IMR-90 (cell line): ENCODE results near the gene FAM83G. TPM values are rescaled to one million over a fixed set of nuclear protein-coding genes. Genes with fewer than 3 reads are reported as not detected.

Source experiments
- ATAC-seq: fragments of 200-7000 bp; cut with Tn5 transposase; 2 replicates; pipeline ENCODE4 v1.9.1; 2020; ENCODE audit warnings: low read depth, mild to moderate bottlenecking, moderate library complexity
- BruUV-seq: library from RNA; stranded (reverse); fragments of 400-500 nt; replicated peaks from 2 replicates; lab custom pipeline; 2021; lab: Mats Ljungman, UMichigan
- CTCF ChIA-PET: fragments of 300-600 bp; formaldehyde crosslinking; extraction: SDS; loops from one replicate; lab custom pipeline; 2021; ENCODE audit warnings: antibody characterized with exemption; lab: Yijun Ruan, JAX
- POLR2A ChIA-PET: fragments of 300-600 bp; sonication (Branson Sonifier 250); formaldehyde crosslinking; loops from one replicate; lab custom pipeline; 2022; ENCODE audit warnings: antibody characterized with exemption; ENCODE audit not compliant: unreplicated experiment; lab: Charles Lee
- DNase-seq: peaks from one replicate; pipeline ENCODE4 v3.0.0; 2013
- H2AFZ ChIP-seq: replicated peaks from 2 replicates; pipeline ENCODE3; 2013; ENCODE audit warnings: low read length, mild to moderate bottlenecking; ENCODE audit not compliant: poor library complexity
- H2AK5ac ChIP-seq: 2 replicates; pipeline ENCODE4 v1.6.1; 2013; ENCODE audit warnings: low read depth, low read length, inconsistent platforms
- H2AK9ac ChIP-seq: replicated peaks from 2 replicates; pipeline ENCODE3; 2013; ENCODE audit warnings: mild to moderate bottlenecking, low read depth, low read length, moderate library complexity; ENCODE audit not compliant: poor library complexity
- H2BK120ac ChIP-seq: 2 replicates; pipeline ENCODE4 v1.6.1; 2013; ENCODE audit warnings: low read depth, low read length, inconsistent platforms
- H2BK15ac ChIP-seq: 3 replicates; pipeline ENCODE4 v1.6.1; 2013; ENCODE audit warnings: low read depth, low read length, inconsistent platforms
- H2BK20ac ChIP-seq: 2 replicates; pipeline ENCODE4 v1.6.1; 2013; ENCODE audit warnings: low read depth, mild to moderate bottlenecking, inconsistent platforms, low read length, moderate library complexity
- H2BK5ac ChIP-seq: 2 replicates; pipeline ENCODE4 v1.6.1; 2013; ENCODE audit warnings: mild to moderate bottlenecking, low read depth, low read length, inconsistent platforms; ENCODE audit not compliant: poor library complexity, severe bottlenecking
- H3K14ac ChIP-seq: replicated peaks from 2 replicates; pipeline ENCODE4 v1.6.1; 2013; ENCODE audit warnings: low read depth, low read length, inconsistent platforms
- H3K18ac ChIP-seq: 2 replicates; pipeline ENCODE4 v1.6.1; 2013; ENCODE audit warnings: low read depth, low read length, control low read depth
- H3K23ac ChIP-seq: 2 replicates; pipeline ENCODE4 v1.6.1; 2013; ENCODE audit warnings: low read depth, low read length, inconsistent platforms
- H3K27ac ChIP-seq: 2 replicates; pipeline ENCODE4 v1.5.1; 2013; ENCODE audit warnings: mild to moderate bottlenecking, control low read depth, low read length; ENCODE audit not compliant: insufficient read depth
- H3K27me3 ChIP-seq: 2 replicates; pipeline ENCODE4 v1.6.1; 2013; ENCODE audit warnings: low read length; ENCODE audit not compliant: control insufficient read depth, insufficient read depth
- H3K36me3 ChIP-seq: 2 replicates; pipeline ENCODE4 v1.6.1; 2013; ENCODE audit warnings: low read length, mixed read lengths; ENCODE audit not compliant: control insufficient read depth, insufficient read depth
- H3K4ac ChIP-seq: 2 replicates; pipeline ENCODE4 v1.6.1; 2013; ENCODE audit warnings: low read depth, low read length, inconsistent platforms
- H3K4me1 ChIP-seq: 2 replicates; pipeline ENCODE4 v1.6.1; 2013; ENCODE audit warnings: low read length, mixed read lengths; ENCODE audit not compliant: control insufficient read depth, insufficient read depth
- H3K4me2 ChIP-seq: 2 replicates; pipeline ENCODE4 v1.6.1; 2013; ENCODE audit warnings: low read depth, mild to moderate bottlenecking, control low read depth, low read length, moderate library complexity
- H3K4me3 ChIP-seq: 2 replicates; pipeline ENCODE4 v1.5.1; 2013; ENCODE audit warnings: low read depth, mild to moderate bottlenecking, control low read depth, low read length, moderate library complexity; ENCODE audit not compliant: insufficient read depth
- H3K56ac ChIP-seq: 2 replicates; pipeline ENCODE4 v1.6.1; 2013; ENCODE audit warnings: low read length, inconsistent platforms; ENCODE audit not compliant: insufficient read depth; ENCODE audit errors: extremely low read depth
- H3K79me1 ChIP-seq, 2 experiments: 2 replicates each; pipeline ENCODE4 v1.6.1; 2013; ENCODE audit warnings: low read length in 2 of 2, inconsistent platforms in 1 of 2, low read depth in 1 of 2
- H3K9ac ChIP-seq: 2 replicates; pipeline ENCODE4 v1.6.1; 2013; ENCODE audit warnings: low read depth, low read length, control low read depth
- H3K9me1 ChIP-seq: 2 replicates; pipeline ENCODE4 v1.6.1; 2013; ENCODE audit warnings: low read length, inconsistent platforms; ENCODE audit not compliant: insufficient read depth
- H3K9me3 ChIP-seq: 2 replicates; pipeline ENCODE4 v1.6.1; 2013; ENCODE audit warnings: low read length; ENCODE audit not compliant: control insufficient read depth, insufficient read depth
- H4K20me1 ChIP-seq: 2 replicates; pipeline ENCODE4 v1.6.1; 2013; ENCODE audit warnings: low read length, inconsistent platforms; ENCODE audit not compliant: insufficient read depth
- H4K5ac ChIP-seq: 2 replicates; pipeline ENCODE4 v1.6.1; 2013; ENCODE audit warnings: mild to moderate bottlenecking, low read depth, low read length, control low read depth
- H4K8ac ChIP-seq, 2 experiments: 2 replicates each; pipeline ENCODE4 v1.6.1; 2013; ENCODE audit warnings: low read depth in 2 of 2, low read length in 2 of 2, control low read depth in 1 of 2, inconsistent platforms in 1 of 2
- H4K91ac ChIP-seq: 2 replicates; pipeline ENCODE4 v1.6.1; 2013; ENCODE audit warnings: low read depth, low read length, inconsistent platforms; ENCODE audit not compliant: insufficient read depth
- BHLHE40 ChIP-seq: fragments of 150-350 bp; IDR thresholded peaks from 2 replicates; pipeline ENCODE4 v1.6.1; 2016; ENCODE audit warnings: mild to moderate bottlenecking, low read depth, low read length
- CEBPB ChIP-seq: IDR thresholded peaks from 2 replicates; pipeline ENCODE4 v1.6.1; 2012; ENCODE audit warnings: low read depth, low read length, improper control_type of control experiment
- CHD1 ChIP-seq: IDR thresholded peaks from 2 replicates; pipeline ENCODE4 v1.6.1; 2012; ENCODE audit warnings: low read depth, low read length, improper control_type of control experiment
- ELK1 ChIP-seq: fragments of 150-350 bp; IDR thresholded peaks from 2 replicates; pipeline ENCODE4 v1.6.1; 2016; ENCODE audit warnings: low read depth, mild to moderate bottlenecking, low read length, moderate library complexity, borderline replicate concordance
- FOS ChIP-seq: fragments of 150-350 bp; IDR thresholded peaks from 2 replicates; pipeline ENCODE4 v1.6.1; 2016; ENCODE audit warnings: low read depth, low read length
- MAFK ChIP-seq: IDR thresholded peaks from 2 replicates; pipeline ENCODE4 v1.6.1; 2012; ENCODE audit warnings: low read depth, low read length, improper control_type of control experiment
- MAZ ChIP-seq: IDR thresholded peaks from 2 replicates; pipeline ENCODE4 v1.6.1; 2012; ENCODE audit warnings: low read depth, mild to moderate bottlenecking, low read length, improper control_type of control experiment, moderate library complexity, borderline replicate concordance
- MXI1 ChIP-seq: IDR thresholded peaks from 2 replicates; pipeline ENCODE4 v1.6.1; 2012; ENCODE audit warnings: low read depth, mild to moderate bottlenecking, low read length, moderate library complexity, borderline replicate concordance
- NFE2L2 ChIP-seq: fragments of 150-350 bp; IDR thresholded peaks from 2 replicates; pipeline ENCODE4 v1.6.1; 2016; ENCODE audit warnings: low read depth, mild to moderate bottlenecking, low read length
- POLR2A ChIP-seq: IDR thresholded peaks from 2 replicates; pipeline ENCODE4 v1.6.1; 2012; ENCODE audit warnings: mild to moderate bottlenecking, low read depth, low read length
- RAD21 ChIP-seq: IDR thresholded peaks from 2 replicates; pipeline ENCODE4 v1.6.1; 2012; ENCODE audit warnings: low read length, improper control_type of control experiment
- RCOR1 ChIP-seq: IDR thresholded peaks from 2 replicates; pipeline ENCODE4 v1.6.1; 2012; ENCODE audit warnings: mild to moderate bottlenecking, low read length, improper control_type of control experiment; ENCODE audit not compliant: insufficient replicate concordance
- RFX5 ChIP-seq: IDR thresholded peaks from 2 replicates; pipeline ENCODE4 v1.8.0; 2012; ENCODE audit warnings: low read depth, mild to moderate bottlenecking, low read length, moderate library complexity
- SMC3 ChIP-seq: fragments of 150-350 bp; IDR thresholded peaks from 2 replicates; pipeline ENCODE4 v1.6.1; 2016; ENCODE audit warnings: low read depth, mild to moderate bottlenecking, antibody characterized with exemption, low read length, moderate library complexity
- USF2 ChIP-seq: fragments of 150-350 bp; IDR thresholded peaks from 2 replicates; pipeline ENCODE4 v1.6.1; 2017; ENCODE audit warnings: mild to moderate bottlenecking, antibody characterized with exemption, low read length, low read depth
- WGBS, 2 experiments: methylation state at CpG; one replicate each; pipeline versions ENCODE4 v1.1.5 to v1.1.7; 2013; ENCODE audit warnings: missing lambda C conversion rate in 2 of 2; ENCODE audit not compliant: insufficient read length in 1 of 2; ENCODE audit errors: extremely low coverage in 2 of 2; 5-methylcytosine and 5-hydroxymethylcytosine counted together
- dilution Hi-C: fragments of 300-500 bp; cut with HindIII; formaldehyde crosslinking; loops from one replicate; pipeline ENCODE4 v1.14.3; 2018; ENCODE audit warnings: low sequenced_read_pairs; ENCODE audit not compliant: unreplicated experiment
- in situ Hi-C: fragments of 300-500 bp; cut with MboI; formaldehyde crosslinking; loops from 3 replicates; pipeline ENCODE4 v1.14.3; 2019; ENCODE audit warnings: low sequenced_read_pairs, inconsistent platforms, mixed read lengths
- intact Hi-C: fragments of 100-400 bp; cut with micrococcal nuclease; formaldehyde crosslinking; loops from 2 replicates; pipeline ENCODE4 v1.10.0; 2022
- polyA plus RNA-seq, 3 experiments: library from polyadenylated mRNA; depleted of rRNA; stranded (reverse); fragments of >200 nt; gene quantifications; 2 replicates each; pipeline ENCODE4 v1.2.3, GENCODE V29; 2012; ENCODE audit warnings: low replicate concordance in 1 of 3
- total RNA-seq: library from RNA; depleted of rRNA; stranded (reverse); fragments of >200 nt; gene quantifications from 2 replicates; pipeline ENCODE4 v1.2.3, GENCODE V29; 2012

The FAM83G gene
- total and polyA plus RNA-seq, 2 of the 4 experiments (the other 2 are of a cell fraction): 9.5 to 12.6 TPM

- no peak overlapping the region for H2BK20ac ChIP-seq
- TF ChIP-seq FOS (no peak), RCOR1 (no peak), ELK1 (no peak), NFE2L2 (no peak), POLR2A (no peak), BHLHE40 (no peak), MAFK (no peak), SMC3 (no peak), USF2 (no peak), RFX5 (no peak), MXI1 (no peak), RAD21 (no peak), CEBPB (no peak), MAZ (no peak), CHD1 (no peak)
- POLR2A ChIA-PET: no interaction called here
- no peak overlapping the region for H3K4me2 ChIP-seq
- in situ Hi-C loops (no loop called here), intact Hi-C loops (no loop called here), dilution Hi-C loops (no loop called here)
- peaks cover 4% of the 10 kb centered on the region; the same call in 1 of the 2 replicates for H3K9me1 ChIP-seq
- H3K27ac ChIP-seq: no peak overlapping the region
- H3K4me3 ChIP-seq: no peak overlapping the region
- no peak overlapping the region for H3K56ac ChIP-seq
- H4K91ac ChIP-seq: no peak overlapping the region
- BruUV-seq: no TSS peak
- H3K14ac ChIP-seq: no peak overlapping the region
- no peak overlapping the region for H3K9ac ChIP-seq
- no peak overlapping the region for H2BK15ac ChIP-seq
- WGBS, 2 experiments: 60% methylated on average over 1 of the region's 4 CpGs; no CpG with 5 or more reads in 1 of the 2 experiments
- H2BK120ac ChIP-seq: no peak overlapping the region
- no peak overlapping the region for H4K5ac ChIP-seq
- peaks cover 21% of the 10 kb centered on the region for H3K36me3 ChIP-seq
- peaks cover 4 to 8% of the 10 kb centered on the region in 2 experiments; a peak in 3 of 4 replicates for H3K79me1 ChIP-seq
- no peaks in the 10 kb centered on the region for H3K27me3 ChIP-seq
- H3K4ac ChIP-seq: no peak overlapping the region
- H2AFZ ChIP-seq: no peak overlapping the region
- peaks cover 16% of the 10 kb centered on the region for H3K4me1 ChIP-seq
- H2BK5ac ChIP-seq: no peak overlapping the region
- no peak for DNase-seq
- H3K18ac ChIP-seq: no peak overlapping the region
- H4K20me1 ChIP-seq: no peaks in the 10 kb centered on the region
- ATAC-seq: no peak
- CTCF ChIA-PET: no interaction called here
- no peak overlapping the region for H2AK5ac ChIP-seq
- peak overlapping the region; percentile 52 for H2AK9ac ChIP-seq
- no peak overlapping the region for H4K8ac ChIP-seq
- H3K23ac ChIP-seq: no peak overlapping the region
- H3K9me3 ChIP-seq: no peaks in the 10 kb centered on the region
Observed at GRCh38 chr17:18967916-18968315, 36.6 kb downstream of the FAM83G start.
